Liver (tissue), 2 donors: Measurements from ENCODE around the gene MAF.

ENCODE experiments used
- RAD21 ChIP-seq, 2 donors: IDR thresholded peaks; 2 replicates each; pipeline ENCODE4 v1.6.1; 2016; ENCODE audit warnings: antibody characterized with exemption in 2 of 2, mild to moderate bottlenecking in 2 of 2
- REST ChIP-seq: IDR thresholded peaks from 2 replicates; pipeline ENCODE4 v1.6.1; 2016; ENCODE audit warnings: antibody characterized with exemption, mild to moderate bottlenecking
- TAF1 ChIP-seq: conservative IDR thresholded peaks from 2 replicates; pipeline ENCODE4 v1.6.1; 2016; ENCODE audit warnings: antibody characterized with exemption, mild to moderate bottlenecking
- donor health status: healthy.

GRCh38 chr16:79592186-79592585 lies 8.4 kb downstream of the MAF start:
- TF ChIP-seq TAF1 (no peak), RAD21 (IDR thresholded peaks at IDR 0.05) (no peak), REST (no peak)
